Measurements from ENCODE around the gene ATP6V1E1. TPM values are rescaled to one million over a fixed set of nuclear protein-coding genes. Genes with fewer than 3 reads are reported as not detected.
A peak's percentile ranks its signal among the peaks of the same experiment; 100 is the strongest.

ATP6V1E1 gene
- total RNA-seq, 1 experiment from 2014 or later: 88.1 TPM

GRCh38 chr22:17580441-17581031, 48.0 kb downstream of the ATP6V1E1 start:
- DNase-seq (ENCODE audit: low spot score): peak; percentile 51
- POLR2A ChIA-PET: interaction anchor here (0.6 to 1.2 kb wide), 2 partner anchors 9 to 89 kb away, joined by 3 read pairs; no protein-coding TSS in a partner anchor
- Mint-ChIP-seq H3K4me3 (no peak overlapping the region), H3K4me1 (0 out of 2 replicates have a peak, but pooled peaks cover 7% of the 10 kb centered on the region), H3K9me3 (no peaks in the 10 kb centered on the region), H3K27ac (0 out of 2 replicates have a peak overlapping the region, but pooled peaks have one; percentile 29), H3K27me3 (ENCODE audit: low read depth) (no peaks in the 10 kb centered on the region), H3K36me3 (no peaks in the 10 kb centered on the region)
- TF ChIP-seq OVOL2 (CRISPR knock-in tag; IDR thresholded peaks at IDR 0.05; ENCODE audit: borderline replicate concordance): no peak
- peak; percentile 50; the same call in 1 of the 2 replicates for TF ChIP-seq USF2 (CRISPR knock-in tag; IDR thresholded peaks at IDR 0.05)
- no peak for TF ChIP-seq E2F1 (CRISPR knock-in tag; IDR thresholded peaks at IDR 0.05)
- no peak for TF ChIP-seq TEAD1 (CRISPR knock-in tag; IDR thresholded peaks at IDR 0.05)
- TF ChIP-seq PREB (CRISPR knock-in tag; IDR thresholded peaks at IDR 0.05; ENCODE audit: borderline replicate concordance): no peak
- TF ChIP-seq ZNF219 (CRISPR knock-in tag; IDR thresholded peaks at IDR 0.05; ENCODE audit: borderline replicate concordance): no peak
- no peak for TF ChIP-seq ZNF532 (CRISPR knock-in tag; IDR thresholded peaks at IDR 0.05; ENCODE audit: borderline replicate concordance)
- no peak for TF ChIP-seq ATF1 (CRISPR knock-in tag; IDR thresholded peaks at IDR 0.05)
- CTCF ChIA-PET: interaction anchor here (0.6 to 1.8 kb wide), 8 partner anchors 9 to 461 kb away, joined by 3 to 10 read pairs (median 5); no protein-coding TSS in a partner anchor
- peak; percentile 87 for ATAC-seq

- Mint-ChIP-seq H3K27ac (no peak overlapping the region; the same call in 1 of the 2 replicates), H3K36me3 (no peaks in the 10 kb centered on the region), H3K4me3 (no peak overlapping the region), H3K27me3 (ENCODE audit: low read depth) (no peaks in the 10 kb centered on the region), H3K9me3 (no peaks in the 10 kb centered on the region), H3K4me1 (0 out of 2 replicates have a peak, but pooled peaks cover 7% of the 10 kb centered on the region)
- ChIA-PET POLR2A (no interaction called here), CTCF (interaction anchor here (0.9 to 1.8 kb wide), 3 partner anchors 8 to 460 kb away, joined by 3 to 10 read pairs (median 6); no protein-coding TSS in a partner anchor)
- TF ChIP-seq JAZF1 (CRISPR knock-in tag; IDR thresholded peaks at IDR 0.05): no peak
- TF ChIP-seq TEAD1 (CRISPR knock-in tag; IDR thresholded peaks at IDR 0.05): no peak
- TF ChIP-seq ZNF281 (CRISPR knock-in tag; IDR thresholded peaks at IDR 0.05): no peak
- no peak for TF ChIP-seq FOXK1 (CRISPR knock-in tag; IDR thresholded peaks at IDR 0.05)
- TF ChIP-seq ZNF219 (CRISPR knock-in tag; IDR thresholded peaks at IDR 0.05; ENCODE audit: borderline replicate concordance): no peak
- TF ChIP-seq ZBTB43 (CRISPR knock-in tag; IDR thresholded peaks at IDR 0.05): no peak
- TF ChIP-seq ATF6 (CRISPR knock-in tag; IDR thresholded peaks at IDR 0.05): no peak
- no peak for TF ChIP-seq NR1H2 (CRISPR knock-in tag; IDR thresholded peaks at IDR 0.05)
- DNase-seq (ENCODE audit: low spot score) (no peak), ATAC-seq (no peak)
Measured at GRCh38 chr22:17579535-17579981, 49.0 kb downstream of the ATP6V1E1 start.
